ENCODE results near the gene PRSS50.

GRCh38 chr3:46673151-46674030, 44.3 kb downstream of the PRSS50 start:
- TF ChIP-seq POLR2A (IDR thresholded peaks at IDR 0.05) (no peak), CTCF (IDR thresholded peaks at IDR 0.05 in 4 of 5, conservative IDR thresholded peaks at IDR 0.05 in 1 of 5) (no peak)

Measured in gastrocnemius medialis (tissue), 4 donors.